Hematopoietic multipotent progenitor cell (in vitro differentiated cells): Measurements from ENCODE around the gene TYROBP. TPM values are rescaled to one million over a fixed set of nuclear protein-coding genes. Genes with fewer than 3 reads are reported as not detected.
"Not testable (repeated sequence)": the region's sequence is repeated elsewhere in the genome, so short reads cannot be mapped to it uniquely, and the experiment has no call there.

ENCODE experiments used
- DNase-seq, 3 donors: peaks; one replicate each; pipeline ENCODE4 v3.0.0-alpha.2; 2011 to 2015; ENCODE audit warnings: low read depth in 2 of 3, low spot score in 2 of 3
- total RNA-seq: library from RNA; depleted of rRNA; stranded (reverse); fragments of >200 nt; gene quantifications from one replicate; pipeline ENCODE4 v1.2.3, GENCODE V29; 2012

TYROBP gene
- total RNA-seq: 25.0 TPM

DNA sequence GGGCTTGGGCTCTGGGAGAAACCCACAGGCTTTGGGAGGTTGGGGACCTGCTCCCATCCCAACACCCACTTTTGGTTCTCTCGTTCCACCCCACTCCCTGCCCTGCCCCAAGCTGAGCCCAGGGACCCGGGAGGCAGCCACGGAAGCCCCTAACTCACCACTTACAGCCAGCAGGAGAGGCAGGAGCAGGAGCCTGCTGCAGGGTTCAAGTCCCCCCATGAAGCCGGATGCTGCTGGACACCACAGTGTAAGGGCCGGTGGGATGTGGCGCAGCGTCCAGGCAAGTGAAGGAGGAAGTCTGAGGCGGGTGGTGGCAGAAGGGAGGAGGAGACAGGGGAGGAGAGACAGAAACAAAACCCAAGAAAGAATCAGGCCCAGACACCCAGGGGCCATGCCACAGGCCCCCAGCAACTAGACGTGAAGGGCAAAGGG is at the start of gene TYROBP:
TSS of gene TYROBP (minus strand) at position 286 of the 432 bp plus-strand sequence. CDS start at position 219, 67 bp downstream.
- DNase-seq: no peak

- DNase-seq: not testable (repeated sequence)
These were observed 49.3 kb upstream of the TYROBP start for GRCh38 chr19:35957411-35957810.

DNA sequence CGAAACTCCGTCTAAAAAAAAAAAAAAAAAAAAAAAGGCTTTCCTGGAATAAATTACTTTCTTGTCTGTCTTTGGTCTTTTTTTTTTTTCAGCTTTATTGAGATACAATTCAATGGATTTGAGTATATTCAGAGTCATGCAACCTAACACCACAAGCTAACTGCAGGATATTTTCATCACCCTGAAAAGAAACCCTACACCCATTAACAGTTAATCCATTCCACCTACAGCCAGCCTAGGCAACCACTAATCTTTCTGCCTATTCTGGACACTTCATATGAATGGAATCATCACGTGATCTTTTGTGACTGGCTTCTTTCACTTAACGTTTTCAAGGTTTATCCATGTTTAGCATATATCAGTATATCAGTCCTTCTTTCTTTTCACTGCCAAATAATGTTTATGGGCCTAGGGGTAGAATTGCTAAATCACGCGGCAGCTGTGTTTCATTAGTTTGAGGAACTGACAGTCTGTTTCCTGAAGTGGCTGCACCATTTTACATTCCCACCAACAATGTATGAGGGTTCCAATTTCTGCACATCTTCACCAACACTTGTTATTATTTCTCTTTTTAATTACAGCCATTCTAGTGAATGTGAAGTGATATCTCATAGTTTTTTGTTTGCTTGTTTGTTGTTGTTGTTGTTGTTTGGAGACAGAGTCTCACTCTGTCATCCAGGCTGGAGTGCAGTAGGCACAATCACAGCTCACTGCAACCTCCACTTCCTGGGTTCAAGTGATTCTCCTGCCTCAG is 48.0 kb upstream of the TYROBP start:
- DNase-seq: no peak

- no peak for DNase-seq
These were observed 41.0 kb upstream of the TYROBP start for GRCh38 chr19:35949131-35949530.

GRCh38 chr19:35946203-35946602 is 38.1 kb upstream of the TYROBP start:
- no peak for DNase-seq

GRCh38 chr19:35945121-35945790 is 37.2 kb upstream of the TYROBP start:
- DNase-seq: no peak

DNA sequence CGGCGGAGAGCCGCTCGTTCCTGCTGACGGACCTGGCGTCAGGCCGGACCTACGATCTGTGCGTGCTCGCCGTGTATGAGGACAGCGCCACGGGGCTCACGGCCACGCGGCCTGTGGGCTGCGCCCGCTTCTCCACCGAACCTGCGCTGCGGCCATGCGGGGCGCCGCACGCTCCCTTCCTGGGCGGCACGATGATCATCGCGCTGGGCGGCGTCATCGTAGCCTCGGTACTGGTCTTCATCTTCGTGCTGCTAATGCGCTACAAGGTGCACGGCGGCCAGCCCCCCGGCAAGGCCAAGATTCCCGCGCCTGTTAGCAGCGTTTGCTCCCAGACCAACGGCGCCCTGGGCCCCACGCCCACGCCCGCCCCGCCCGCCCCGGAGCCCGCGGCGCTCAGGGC is 36.5 kb upstream of the TYROBP start:
- no peak for DNase-seq

DNA sequence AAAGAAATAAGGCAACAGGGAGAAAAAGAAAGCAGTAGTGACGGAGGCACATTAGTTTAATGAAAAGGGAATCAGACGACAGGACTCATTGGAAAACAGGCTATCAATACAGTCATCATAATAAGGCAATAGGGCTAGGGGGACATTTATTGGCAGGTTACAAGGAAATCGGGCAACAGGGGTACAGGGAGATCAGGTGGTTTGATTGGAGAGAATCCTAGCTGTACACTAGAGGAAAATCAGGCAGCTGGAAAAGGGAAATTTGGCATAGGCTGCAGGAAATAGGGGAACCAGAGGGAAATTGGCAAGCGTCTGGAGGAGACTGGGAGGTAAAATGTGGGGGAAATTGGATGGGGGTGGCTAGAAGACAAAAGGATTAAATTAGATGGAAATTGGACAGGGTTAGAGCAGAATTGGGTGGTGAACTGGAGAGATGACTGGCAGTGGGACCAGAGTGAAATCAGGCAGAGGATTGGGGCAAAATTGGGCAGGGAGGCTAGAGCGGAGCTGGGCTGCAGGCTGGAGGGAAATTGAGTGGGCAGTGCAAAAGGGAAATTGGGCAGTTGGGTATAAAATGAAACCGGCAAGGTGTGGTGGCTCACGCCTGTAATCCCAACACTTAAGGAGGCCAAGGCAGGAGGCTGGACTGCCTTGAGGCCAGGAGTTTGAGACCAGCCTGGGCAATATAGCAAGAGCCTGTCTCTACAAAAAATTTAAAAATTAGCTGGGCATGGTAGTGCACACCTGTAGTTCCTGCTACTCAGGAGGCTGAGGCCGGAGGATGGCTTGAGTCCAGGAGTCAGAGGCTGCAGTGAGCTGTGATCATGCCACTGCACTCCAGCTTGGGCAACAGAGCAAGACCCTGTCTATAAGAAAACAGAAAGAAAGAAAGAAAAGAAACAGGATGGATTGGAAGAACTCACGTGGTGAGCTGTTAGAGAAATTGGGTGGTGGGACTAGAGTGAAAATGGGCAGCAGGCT is 35.5 kb upstream of the TYROBP start:
- no peak for DNase-seq

- no peak for DNase-seq
These were observed 34.1 kb upstream of the TYROBP start for GRCh38 chr19:35942235-35942634.

- no peak for DNase-seq
These were observed 32.7 kb upstream of the TYROBP start for GRCh38 chr19:35940839-35941238.

DNA sequence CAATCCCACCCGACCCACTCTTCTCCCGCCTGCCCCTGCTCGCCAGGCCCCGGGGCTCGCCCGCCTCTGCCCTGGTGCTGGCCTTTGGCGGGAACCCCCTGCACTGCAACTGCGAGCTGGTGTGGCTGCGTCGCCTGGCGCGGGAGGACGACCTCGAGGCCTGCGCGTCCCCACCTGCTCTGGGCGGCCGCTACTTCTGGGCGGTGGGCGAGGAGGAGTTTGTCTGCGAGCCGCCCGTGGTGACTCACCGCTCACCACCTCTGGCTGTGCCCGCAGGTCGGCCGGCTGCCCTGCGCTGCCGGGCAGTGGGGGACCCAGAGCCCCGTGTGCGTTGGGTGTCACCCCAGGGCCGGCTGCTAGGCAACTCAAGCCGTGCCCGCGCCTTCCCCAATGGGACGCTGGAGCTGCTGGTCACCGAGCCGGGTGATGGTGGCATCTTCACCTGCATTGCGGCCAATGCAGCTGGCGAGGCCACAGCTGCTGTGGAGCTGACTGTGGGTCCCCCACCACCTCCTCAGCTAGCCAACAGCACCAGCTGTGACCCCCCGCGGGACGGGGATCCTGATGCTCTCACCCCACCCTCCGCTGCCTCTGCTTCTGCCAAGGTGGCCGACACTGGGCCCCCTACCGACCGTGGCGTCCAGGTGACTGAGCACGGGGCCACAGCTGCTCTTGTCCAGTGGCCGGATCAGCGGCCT is 32.1 kb upstream of the TYROBP start:
- no peak for DNase-seq

GRCh38 chr19:35939307-35940077 is 31.4 kb upstream of the TYROBP start:
- no peak for DNase-seq

- DNase-seq: no peak
These were observed 30.5 kb upstream of the TYROBP start for GRCh38 chr19:35938282-35939224.

- DNase-seq: no peak
These were observed 29.5 kb upstream of the TYROBP start for GRCh38 chr19:35937345-35938281.

DNA sequence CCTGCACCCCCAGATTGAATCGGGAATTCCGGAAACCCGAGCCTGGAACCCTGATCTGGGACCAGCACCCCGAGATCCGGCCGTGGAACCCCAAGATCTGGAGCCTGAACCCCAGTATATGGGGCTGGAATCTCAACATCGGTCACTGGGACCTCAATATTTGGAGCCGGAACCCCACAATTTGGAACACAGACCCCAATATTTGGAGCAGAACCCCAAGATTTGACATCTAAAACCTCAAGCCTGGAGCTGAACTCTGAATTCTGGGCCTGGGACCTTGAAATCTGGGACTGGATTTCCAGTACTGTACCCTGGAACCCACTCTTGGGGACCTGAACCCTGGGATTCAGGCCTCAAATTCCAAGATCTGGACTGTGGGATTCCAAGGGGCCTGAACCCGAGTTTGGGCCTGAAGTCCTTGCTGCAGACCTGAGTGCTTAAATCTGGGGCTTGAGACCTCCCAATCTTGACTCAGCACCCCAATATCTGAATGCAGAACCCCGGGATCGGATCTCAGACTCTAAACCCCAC is 28.7 kb upstream of the TYROBP start:
- no peak for DNase-seq

DNA sequence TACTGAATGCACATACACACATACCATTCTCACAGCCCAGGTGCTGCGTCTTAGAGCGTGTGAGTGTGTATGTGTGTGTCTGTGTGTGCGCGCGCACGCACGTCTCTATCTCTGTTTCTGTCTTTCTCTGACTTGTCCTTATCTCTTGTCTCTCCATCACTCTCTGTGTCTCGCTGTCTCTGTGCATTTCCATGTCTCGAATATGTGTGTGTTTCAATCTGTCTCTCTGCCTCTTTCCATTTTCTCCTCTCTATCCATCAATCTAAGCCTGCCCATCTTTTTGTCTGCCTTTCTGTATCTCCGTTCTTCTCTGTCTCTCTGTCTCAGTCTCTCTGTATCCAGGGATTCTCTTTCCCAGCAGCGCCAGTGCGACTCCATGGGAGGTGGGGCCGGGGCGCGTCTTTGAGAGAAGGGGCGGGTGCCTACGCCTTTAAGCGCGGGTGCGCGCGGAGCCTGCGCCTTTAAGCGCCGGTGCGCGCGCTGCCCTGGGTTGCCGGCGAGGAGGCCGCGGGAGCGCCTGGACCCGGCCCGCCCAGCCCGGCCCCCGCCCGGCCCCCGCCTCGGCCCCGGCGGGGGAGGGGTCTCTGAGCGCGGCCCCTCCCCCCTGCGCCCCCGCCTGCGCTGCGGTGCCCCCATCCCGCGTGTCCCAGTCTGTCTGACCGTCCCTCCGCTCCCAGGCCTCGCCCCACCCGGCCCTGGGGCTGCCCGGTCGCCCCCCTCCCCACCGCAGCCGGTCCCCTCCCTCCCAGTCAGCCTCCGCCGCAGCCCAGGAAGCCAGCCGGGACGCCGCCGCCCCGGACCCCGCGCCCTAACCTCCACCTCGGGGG is 28.0 kb upstream of the TYROBP start, which contains the start of gene LRFN3:
TSS of gene LRFN3 (plus strand) at position 464 of the 827 bp plus-strand sequence. CDS start 3,052 bp downstream, outside the sequence.
- DNase-seq: no peak
